IPS DF 4.7 (cell line): Measurements from ENCODE around the gene SLC16A8.
"Not testable (repeated sequence)": the region's sequence is repeated elsewhere in the genome, so short reads cannot be mapped to it uniquely, and the experiment has no call there.

Experiments used
- DNase-seq: peaks from one replicate; pipeline ENCODE4 v3.0.0-alpha.2; 2013; ENCODE audit warnings: low spot score; ENCODE audit errors: extremely low read depth

SLC16A8 gene, protein sequence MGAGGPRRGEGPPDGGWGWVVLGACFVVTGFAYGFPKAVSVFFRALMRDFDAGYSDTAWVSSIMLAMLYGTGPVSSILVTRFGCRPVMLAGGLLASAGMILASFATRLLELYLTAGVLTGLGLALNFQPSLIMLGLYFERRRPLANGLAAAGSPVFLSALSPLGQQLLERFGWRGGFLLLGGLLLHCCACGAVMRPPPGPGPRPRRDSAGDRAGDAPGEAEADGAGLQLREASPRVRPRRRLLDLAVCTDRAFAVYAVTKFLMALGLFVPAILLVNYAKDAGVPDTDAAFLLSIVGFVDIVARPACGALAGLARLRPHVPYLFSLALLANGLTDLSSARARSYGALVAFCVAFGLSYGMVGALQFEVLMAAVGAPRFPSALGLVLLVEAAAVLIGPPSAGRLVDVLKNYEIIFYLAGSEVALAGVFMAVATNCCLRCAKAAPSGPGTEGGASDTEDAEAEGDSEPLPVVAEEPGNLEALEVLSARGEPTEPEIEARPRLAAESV

DNA sequence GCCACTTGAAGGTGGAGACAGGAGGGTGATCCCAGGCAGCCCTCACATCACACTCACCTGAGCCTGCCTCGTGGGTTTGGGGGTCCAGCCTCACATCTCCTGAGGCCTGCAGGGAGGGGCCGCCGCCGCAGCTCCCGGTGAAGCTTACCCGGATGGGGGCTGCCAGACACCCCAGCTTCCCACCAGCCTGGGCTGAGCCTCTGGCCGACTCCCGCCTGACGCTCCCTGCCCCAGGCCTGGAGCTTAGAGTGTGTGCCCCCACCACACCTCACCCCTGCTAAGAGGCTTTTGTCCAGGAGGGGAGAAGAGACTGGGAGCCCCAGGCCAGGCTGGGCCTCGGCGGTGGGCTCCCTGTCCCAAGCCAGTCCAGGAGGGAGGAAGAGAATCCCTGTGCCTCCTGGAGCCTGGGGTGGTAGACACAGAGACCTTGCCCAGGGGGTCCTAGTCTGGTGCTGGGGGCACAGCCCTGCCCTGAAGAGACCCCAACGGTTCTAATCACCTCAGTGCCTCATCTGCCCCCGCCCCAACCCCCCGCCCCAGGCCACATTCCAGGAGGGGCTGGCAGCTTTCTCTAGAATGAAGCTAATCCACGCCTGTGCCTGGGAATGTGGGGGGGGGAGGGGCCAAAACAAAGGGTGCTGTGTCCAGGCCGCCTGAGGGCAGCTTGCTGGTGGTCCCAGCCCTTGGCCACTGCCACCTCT lies at the start of gene SLC16A8:
Gene SLC16A8, minus strand, starts transcription at position 254 of the 701 bp plus-strand sequence. CDS start 1,311 bp downstream, outside the sequence.
- no peak for DNase-seq

DNA sequence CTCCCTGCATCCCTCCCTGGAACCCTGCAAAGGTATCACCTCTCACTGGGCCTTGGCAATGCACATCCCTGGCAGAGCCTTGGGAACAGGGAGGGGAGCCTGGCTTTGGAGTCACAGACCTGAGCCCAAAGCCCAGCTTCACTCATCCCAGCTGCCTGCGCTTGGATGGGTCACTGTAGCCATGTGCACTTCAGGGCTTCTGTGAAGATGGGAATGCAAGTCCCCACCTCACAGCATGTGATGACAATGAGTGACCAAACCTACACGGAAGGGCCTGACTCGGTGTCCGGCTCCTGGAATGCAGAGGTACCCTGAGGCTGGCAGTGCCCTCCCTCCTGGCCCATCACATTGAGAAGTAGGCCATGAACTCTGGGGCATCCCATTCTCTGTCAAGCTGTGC lies 49.3 kb upstream of the SLC16A8 start:
- no peak for DNase-seq

DNA sequence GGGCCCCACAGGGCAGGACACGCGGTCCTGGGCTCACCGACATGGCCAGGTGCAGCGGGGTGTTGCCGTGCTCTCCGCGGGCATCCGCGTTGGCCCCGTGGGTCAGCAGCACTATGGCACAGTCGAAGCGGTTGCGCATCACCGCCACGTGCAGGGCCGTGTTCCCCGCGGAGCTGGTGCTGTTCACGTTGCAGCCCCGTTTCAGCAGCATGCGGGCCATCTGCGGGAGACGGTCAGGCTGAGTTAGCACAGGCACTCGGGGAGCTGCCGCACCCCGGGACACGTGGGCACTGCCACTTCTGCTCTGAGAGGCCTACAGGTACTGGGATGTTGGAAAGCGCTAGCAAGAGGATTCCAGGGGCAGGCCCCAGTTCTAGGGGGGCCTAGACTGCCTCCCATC lies 48.8 kb upstream of the SLC16A8 start:
- no peak for DNase-seq

DNA sequence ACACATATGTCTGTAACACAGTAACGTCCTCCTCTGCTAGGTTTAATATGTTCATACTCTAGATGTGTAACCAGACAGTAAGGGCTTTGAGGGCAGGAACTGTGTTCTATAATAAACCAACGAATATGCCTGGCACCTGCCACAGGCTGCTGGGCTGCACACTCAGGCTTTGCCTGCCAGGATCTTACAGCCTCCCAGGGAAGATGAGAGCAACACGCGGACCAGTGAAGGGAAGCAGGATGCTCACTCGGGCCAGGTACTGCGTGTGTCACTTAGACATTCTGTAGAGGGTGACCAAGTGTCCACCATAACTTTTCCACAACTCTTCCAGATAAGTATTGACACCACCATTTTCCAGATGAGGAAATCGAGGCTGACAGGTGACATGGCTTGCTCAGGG lies 48.2 kb upstream of the SLC16A8 start:
- DNase-seq: no peak

DNA sequence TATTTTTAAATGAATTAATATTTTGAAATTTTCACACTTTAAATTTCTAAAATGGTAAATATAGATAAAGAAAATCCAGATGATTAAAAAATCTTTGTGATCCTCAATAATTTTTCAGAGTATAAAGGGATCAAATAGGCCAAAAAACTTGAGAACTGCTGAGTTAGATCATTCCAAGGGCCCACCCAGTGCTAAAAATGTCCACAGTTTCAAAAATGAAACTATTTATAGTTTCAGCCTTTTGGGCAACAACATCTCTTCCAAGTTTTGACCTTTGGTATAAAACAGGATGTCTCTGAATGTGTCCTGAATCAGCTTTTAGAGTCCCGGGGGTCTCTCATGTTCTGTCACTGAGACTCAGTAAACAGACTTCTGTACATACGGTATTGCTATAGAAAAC lies 47.4 kb upstream of the SLC16A8 start:
- no peak for DNase-seq

DNA sequence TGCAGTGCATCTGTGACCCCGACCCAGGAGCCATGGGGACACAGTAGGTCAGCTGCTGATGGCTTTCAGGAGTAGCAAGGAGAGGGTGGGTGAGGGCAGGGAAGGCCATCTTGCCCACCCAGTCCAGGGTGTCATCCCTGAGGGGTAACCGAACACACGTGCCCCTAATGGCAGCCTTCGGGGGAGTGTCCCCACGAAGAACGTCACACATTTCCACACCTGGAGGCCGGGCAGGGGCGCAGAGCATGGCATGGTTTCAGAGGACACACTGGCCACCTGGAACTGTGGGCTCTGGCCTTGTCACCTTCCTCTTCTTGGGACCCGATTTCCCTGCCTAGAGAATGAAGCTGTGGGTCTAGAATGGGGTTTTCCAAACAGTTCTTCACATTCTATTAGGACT lies 45.9 kb upstream of the SLC16A8 start:
- DNase-seq: no peak

DNA sequence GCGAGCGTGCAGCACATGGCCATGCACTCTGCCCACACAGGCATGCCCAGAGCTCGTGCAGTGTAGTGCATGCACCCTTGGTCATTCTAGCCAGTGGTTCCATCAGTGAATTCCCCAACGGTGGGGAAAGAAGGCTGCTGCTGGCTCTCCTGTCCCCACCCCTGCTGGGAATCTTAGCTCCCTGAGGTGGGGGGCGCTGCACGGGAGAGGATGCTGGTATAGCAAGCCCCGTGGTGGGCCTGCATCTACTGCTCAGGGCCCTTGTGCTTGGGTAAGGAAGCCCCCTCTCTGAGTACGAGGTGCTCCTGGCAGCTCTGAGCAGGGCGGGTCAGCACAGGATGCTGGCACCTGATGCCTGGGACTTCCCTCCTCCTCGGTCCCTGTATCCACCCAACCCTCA lies 45.0 kb upstream of the SLC16A8 start:
- DNase-seq: no peak

DNA sequence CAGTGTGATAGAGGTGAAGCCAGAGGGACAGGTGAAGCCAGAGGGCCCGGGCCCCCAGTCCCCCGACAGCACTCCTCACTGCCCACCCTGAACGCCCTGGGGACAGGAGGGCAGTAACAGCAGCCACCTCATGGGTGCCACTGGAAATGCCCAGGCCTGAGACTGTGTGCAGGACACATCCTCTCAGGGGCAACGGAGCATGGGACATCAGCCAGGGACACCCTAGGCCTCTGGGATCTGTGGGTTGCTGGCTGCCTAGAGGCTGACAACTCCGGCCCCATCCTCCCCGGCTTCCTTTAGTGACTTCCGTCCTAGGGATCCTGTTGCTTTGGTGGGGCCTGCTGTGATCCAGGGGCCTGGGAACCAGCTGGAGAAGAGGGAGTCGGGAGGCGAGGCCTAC lies 43.9 kb upstream of the SLC16A8 start:
- no peak for DNase-seq

DNA sequence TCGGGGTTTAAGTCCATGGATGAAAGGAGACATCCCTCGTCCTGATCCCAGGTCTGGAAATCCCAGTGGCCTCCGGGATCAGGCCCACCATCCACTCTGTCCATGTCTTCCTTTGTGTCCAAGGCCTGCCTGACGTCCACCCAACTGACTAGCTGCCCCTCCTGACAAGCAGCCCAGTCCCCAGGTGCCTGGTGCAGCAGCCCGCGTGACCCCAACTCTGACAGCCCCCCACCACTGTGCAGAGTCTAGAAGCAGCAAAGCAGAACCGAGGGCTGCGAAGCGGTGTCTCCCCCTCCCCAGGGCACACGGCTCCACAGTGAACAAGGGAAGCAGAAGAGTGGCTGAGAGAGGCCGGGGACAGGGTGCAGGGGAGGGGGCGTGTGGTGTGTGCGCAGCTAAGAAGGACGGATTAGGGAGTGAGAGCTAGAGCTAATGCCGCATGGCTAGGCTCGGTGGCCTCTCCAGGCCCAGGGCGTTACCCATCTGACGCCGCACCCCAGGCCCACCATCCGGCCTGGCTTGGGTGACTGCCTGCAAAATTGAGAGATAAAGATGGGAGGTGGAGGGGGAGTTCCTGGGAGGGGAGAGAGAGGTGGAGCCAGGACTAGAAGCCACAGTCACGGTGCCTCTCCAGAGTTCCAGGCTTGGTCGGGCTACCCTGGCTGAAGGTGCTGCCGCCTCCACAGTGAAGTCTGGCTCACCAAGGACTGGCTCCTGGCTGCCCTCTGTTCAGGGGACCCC lies 43.1 kb upstream of the SLC16A8 start:
- DNase-seq: no peak

DNA sequence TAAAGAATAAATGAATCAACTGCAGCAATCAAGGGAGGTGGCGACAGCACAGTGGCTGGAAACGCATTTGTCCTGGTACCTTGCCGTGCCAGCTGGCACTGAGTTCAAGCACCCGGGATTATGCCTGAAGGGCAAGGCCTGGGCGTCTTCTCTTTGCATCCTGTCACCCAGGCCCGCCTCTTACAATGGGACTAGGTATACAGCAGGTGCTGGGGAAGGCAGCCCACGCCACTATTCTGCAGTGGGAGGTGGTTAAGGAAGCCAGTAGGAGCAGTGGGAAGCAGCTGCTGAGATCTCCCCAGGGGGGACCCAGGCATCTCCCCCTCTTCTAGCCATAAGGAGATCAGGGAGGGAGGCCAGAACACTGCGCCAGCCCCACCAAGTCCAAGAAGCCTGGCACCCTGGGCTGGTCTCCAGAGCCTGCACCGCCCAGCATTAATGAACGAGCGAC lies 41.8 kb upstream of the SLC16A8 start:
- DNase-seq: no peak

DNA sequence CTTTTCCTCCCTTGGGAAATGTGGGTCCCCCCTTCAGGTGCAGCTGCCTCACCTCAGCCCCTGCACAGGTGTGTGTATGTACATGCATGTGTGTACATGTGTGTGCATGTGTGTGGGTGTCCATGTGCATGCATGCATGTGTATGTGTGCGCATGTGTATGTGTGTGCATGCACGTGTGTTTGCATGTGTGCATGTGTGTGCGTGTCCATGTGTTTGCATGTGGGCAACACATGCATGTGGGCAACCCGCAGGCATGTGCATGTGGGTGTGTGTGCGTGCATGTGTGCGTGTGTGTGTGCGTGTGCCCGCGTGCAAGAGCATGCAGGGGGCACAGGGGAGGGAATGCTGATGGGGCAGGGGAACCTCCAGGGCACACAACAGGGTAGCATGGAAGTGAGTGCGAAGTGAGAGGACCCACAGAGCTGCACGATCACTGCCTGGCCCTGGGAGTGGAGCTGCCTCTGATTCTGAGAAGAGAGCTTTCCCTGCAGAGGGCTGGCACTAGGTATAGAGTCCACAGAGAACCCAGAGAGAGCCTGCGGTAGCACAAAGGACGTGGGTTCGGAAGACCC lies 41.1 kb upstream of the SLC16A8 start:
- DNase-seq: no peak

DNA sequence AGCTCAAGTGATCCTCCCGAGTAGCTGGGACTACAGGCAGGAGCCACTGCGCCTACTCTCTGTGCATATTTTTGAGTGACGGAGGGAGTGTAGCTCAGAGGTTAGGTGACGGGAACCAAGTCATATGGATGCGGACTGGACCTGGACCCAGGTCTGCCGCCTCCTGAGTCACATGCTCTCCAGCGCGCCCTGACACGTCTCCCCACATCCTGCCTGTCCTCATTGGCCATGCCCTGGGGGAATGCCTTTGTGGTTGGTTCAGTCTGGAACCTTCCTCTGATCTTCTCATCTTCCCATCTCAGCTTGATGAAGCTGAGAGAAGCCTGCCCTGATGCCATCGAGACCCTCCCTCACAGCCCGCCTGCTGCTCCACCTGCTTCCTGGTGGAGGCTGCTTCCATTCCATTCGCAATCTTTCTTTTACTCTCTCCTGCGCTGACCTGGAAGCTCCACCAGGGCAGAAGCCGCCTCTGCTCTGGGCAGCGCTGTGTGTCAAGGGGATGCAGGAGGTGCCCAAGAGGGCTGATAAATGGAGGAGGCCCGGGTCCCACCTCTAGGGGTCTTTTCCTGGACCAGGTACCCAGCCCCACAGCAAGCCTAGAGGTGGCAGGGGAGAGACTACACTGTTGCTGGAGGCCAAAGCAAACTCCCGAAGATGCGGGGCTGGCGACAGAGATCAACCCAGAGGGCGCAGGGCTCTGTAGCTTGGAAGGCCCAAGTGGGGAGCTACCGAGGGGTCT lies 40.4 kb upstream of the SLC16A8 start:
- no peak for DNase-seq

DNA sequence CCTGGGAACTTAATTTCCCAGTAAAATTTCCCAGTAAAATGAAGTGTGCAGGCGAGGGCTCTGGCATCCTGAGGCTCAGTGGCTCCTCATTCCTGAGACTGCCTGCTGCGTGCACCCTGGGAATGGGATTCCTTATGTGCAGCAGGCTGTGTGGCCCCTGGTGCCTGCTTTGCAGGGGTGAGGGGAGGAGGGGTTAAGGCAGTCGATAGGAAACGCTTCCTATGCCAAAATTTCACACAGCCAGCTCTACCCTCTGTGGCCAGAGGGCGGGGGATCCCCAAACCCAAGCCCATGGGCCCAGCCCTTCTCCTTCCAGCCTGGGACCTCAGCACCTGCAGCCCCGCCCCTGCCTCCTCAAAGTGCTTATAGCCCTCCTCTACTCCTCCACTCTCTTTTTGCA lies 38.6 kb upstream of the SLC16A8 start:
- no peak for DNase-seq

DNA sequence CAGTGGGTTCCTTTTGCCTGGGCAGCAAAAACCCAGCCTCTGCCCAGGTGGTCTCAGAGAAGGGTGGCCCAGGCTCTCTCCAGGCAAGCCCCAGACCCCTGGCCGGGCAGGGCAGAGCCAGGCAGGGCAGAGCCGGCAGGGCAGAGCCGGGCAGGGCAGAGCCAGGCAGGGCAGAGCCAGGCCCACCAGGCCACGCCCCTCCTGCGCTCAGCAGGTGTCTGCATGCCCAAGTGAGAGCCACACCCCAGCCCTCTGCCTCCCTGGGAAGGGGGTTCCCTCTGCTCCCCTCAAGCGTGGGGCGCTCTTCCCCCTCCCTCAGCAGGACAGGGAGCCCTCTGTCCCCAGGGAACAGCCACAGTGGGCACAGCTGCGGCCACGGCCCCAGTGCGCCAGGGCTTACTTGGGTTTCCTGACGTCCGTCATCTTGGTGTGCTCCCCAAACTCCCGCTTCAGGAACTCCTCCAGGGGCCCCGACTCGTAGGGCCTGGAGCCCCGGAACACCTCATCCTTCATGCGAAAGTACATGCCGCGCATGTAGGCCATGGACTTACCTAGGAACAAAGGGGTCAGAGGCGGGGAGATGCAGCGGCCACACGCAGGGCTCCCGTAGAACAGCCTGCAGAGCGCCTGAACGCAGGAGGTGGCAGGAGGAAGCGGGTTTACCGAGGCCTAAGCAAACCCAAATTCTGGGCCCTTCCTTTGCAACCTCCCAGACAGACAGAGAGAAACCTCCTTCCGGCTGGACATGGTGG lies 36.6 kb upstream of the SLC16A8 start:
- DNase-seq: no peak

DNA sequence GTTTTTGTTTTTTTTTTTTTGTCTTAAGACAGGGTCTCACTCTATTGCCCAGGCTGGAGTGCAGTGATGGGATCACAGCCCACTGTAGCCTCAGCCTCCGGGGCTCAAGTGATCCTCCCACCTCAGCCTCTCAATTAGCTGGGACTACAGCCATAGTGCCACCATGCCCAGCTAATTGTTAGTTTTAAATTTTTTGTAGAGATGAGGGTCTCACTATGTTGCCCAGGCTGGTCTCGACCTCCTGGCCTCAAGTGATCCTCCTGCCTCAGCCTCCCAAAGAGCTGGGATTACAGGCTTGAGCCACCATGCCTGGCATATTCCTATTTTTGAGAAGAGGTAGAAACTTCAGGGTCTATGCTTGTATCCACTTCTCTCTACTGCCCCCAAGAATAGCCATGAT lies 34.8 kb upstream of the SLC16A8 start:
- DNase-seq: not testable (repeated sequence)

DNA sequence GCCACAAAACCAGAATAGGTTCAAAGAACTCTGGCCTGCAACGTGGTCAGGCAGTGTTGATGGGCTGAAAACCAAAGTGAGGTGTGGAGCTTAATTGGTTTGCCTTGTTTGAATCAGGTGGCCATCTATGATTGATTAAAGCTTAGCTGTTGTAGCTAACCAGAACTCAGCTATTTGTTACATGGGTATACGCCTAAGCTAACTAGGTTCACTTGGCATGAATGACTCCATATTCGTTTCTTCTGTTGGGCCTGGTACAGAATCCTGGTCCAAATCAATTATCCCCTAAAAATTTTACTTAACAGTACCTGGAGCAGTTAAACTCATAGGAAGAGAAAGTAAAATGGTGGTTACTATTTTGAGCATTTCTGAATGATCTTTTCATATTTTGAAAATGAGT lies 34.2 kb upstream of the SLC16A8 start:
- DNase-seq: no peak

DNA sequence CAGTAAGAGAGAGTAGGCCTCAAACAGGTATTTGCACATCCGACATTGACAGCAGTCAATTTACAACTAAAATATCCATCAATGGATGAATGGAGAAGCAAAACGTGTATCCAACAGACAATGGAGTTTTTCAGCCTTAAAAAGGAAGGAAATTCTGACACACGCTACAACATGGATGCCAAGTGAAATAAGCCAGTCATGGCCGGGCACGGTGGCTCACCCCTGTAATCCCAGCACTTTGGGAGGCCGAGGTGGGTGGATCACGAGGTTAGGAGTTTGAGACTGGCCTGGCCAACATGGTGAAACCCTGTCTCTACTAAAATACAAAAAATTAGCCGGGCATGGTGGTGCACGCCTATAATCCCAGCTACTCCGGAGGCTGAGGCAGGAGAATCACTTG lies 33.6 kb upstream of the SLC16A8 start:
- DNase-seq: not testable (repeated sequence)

DNA sequence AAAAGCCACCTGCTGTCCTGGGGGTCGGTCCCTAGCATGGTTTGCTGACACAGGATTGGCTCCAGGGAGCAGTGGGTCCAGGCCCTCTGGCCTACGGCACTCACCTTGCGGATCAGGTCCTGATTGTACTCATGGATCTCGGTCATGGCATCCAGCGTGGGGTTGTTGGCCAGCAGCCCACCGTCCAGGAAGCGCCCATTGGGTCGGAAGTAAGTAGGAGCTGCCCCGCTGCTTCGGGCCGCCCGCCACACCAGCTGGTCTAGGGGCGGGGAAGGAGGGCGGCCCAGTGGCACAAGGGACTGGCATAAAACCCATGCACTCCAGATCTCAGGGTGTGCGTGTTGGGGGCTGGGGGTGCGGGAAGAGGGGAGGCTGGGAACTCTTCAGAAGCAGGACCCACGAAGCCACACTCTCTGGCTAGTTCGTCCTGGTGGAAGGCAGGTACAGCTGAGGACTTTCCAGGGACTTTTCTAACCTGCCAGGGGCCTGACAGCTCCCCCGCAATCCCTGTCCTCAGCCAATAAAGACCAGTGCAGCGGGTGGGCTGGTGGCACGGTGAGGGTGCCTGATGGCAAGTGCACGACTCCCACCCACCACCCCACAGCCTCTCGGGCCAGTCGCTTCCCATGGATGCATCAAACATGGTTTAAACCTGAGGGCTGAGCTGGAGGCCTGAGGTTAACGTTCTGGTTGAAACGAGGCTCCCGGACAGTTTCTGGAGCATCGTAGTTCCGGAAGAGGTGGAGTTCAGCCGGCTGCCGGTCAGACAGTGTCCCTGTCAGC lies 31.6 kb upstream of the SLC16A8 start:
- no peak for DNase-seq
